SHP77 (cell line): Measurements from ENCODE around the gene BMPER.

Experiments used
- DNase-seq, 2 experiments: peaks; one replicate each; lab custom pipeline; 2025; lab: John Stamatoyannopoulos, UW

BMPER gene

DNA sequence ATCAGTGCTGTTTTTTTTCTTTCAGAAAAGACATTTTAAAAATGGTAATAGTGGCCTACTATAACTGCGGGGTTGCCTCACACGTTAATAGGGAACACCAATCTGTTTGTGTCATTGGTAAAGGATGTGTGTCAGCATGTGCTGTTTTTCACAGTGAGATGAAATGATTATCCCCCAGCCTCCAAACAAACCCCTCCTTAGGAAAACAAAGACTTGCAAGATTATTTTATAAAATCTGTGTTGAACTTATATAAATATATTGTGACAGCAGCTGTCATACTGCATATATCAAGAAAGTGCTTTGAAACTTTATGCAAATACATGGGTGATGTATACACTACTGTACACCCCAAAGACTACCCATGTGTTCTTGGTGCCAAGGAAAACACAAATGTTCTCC is 125.8 kb downstream of the BMPER start:
- DNase-seq = no peak

GRCh38 chr7:34034728-34035127 is 129.4 kb downstream of the BMPER start:
- DNase-seq = no peak

DNA sequence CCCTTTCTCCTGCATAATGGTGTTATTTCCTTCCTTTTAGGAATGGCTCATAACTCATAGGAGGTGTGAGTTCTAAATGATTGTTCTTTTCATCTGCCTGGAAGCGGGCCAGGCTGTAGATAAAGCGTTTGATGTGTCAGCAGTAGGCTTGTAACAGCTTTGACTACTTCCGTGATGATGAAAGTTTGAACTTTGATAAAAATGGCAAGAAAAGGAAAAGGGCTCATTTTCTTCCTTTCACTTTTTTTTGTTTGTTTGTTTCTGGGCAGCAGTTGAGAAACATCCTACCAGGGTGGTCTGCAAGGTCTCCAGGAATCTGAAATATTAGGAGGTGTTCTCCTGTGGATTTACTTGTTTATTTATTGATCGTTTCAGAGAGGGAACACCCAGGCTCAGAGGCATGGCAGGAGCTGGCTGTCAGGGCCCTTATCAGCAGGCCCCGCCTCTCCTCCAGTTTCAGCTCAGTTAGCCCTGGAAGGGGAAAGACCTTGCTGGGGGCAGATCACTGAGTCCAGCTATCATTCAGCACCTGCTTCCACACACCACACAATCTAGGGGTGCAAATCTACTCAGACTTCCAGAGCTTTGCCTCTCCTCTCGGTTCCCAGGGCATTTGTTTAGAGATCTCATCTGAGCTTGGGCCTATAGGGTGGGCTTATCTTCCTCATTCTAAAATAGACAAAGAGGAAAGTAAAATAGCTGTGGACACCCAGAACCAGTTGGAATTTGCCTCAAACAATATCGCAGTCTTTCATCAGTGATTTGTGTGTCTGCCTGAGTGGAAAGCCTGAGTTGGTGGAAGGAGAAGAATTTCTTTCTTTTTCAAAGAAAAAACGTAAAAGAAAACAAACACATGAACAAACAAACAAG is 130.9 kb downstream of the BMPER start:
- DNase-seq = no peak

DNA sequence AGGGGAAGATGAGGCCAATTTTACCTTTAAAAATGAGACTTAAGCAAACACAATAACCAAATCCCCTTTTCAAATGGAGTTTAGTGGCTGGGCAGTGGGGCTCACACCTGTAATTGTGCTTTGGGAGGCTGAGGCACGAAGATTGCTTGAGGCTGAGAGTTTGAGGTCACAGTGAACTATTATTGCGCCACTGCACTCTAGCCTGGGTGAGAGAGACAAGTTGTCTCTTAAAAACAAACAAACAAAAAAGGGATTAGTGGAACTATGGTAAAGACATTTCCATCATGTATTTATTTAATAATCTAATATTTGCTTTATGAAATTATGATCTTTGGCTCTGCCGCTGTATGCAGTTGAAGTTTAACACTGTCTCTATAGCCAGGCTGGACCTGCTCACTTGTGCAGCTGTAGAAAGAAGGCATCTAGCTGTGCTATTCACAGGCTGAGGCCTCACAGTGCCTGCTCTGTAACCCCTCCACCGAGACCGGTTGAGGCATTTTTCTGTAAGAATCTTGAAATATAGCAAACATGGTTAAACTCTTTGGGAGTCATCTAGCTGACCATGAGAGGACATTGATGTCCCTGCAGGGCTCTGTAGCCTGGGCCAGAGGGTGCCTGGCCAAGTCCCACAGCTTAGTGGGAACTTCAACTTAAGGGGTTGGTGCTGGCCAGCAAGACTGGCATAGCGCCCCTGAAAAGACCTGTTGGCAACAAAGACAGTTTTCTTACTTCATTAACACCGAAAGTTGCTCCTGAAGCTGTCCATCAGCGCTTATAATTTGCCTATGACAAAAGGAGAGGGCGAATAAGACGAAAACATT is 131.8 kb downstream of the BMPER start:
- no peak for DNase-seq

DNA sequence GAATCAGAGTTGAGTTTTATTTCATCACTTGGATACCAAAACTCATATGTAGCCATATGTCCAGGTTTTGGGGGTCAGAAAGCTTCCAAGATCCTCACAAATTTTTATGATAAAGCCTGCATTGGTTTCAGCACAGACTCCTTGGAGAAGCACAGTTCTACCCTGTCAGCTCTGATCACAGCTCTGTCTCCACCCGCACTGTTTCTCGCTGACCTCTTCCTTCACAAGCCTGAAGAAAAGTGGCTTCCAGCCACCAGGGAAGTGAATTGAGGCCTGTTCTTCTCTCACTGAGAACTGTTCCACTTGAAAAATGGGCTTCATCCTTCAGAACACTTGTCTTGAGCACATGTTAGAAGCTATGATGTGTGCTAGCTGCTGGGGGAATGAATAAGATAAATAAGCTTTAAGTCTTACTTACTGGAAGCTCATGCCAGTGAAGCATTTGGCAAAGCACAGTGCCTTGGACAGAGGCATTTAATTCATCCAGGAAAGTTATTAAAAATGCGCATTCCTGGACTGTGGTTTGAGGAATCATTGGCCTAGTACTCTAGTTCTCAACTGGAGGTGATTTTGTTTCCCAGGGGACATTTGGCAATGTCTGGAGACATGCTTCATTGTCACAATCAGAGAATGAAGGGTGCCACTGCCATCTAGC is 133.6 kb downstream of the BMPER start:
- DNase-seq = no peak

DNA sequence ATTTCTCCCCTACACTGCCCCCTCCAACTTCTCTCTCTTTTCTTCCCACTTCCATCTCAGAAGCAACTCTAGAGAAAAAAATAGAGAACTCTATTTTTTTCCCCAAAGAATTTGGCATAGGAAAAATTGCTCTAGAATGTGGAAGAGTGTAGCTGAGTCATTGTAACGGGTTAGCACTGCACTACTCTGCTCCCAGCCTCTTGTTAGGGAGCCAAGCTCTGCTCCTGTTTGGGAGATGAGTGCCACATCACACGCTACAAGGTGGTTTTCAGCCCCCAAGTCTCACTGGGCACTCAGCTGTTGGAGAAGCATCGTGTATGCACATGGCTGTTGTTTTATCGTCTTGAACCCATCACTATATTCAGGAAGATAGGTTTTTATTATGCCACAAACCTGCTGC is 136.4 kb downstream of the BMPER start:
- no peak for DNase-seq

DNA sequence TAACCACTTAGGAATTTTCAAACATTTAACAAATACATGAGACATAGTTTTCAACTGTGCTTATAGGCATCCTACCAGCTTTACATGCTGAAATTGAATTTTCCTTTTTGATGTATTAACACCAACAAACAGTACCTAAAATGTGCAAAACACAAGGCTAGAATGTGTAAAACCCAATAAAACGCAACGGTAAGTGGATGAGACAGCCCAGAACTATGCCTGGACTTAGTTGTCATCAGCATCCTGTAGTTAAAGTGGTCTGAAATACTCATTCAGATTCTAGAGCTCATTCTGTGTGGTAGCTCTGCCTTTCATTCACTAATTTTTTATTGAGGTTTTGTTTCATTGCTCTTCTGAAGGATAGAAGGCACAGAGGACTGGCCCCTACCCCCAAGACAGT is 137.1 kb downstream of the BMPER start:
- no peak for DNase-seq

DNA sequence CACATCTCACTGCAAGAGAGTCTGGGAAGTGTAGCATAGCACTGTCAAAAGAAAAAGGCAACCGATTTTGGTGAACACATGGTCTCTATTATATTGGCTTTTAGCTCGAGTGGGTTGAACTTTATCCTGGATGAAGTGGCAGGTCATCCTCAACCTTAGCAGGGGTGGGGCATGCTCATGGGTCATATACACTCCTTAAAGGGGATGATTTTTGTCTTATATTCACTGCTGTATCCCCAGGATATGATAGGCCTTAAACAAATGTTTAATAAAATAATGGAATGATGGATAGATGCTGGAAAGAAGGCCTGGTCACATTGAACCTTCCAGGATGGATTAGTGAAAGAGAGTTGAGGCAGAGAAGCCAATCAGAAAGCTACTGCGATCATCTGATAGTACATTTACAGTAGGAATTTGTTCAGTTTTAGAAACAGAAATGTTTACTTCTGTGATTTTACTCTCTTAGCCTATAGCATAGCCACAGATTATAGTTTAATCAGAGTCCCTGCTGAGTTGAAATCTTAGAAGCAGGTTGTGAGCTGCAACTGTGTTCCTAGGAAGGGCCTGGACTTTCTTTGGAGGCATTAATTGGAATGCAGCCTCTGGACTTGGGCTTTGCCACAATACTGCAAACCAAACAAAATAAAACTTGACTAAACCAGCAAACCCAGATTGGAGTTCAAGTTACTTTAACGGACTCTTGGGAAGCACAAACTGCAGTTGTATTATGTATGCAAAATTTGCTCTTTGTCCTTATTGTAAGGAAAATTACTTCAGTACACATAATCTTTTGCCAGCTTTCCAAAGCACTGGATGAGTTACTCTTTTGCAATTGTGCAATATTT is 138.3 kb downstream of the BMPER start:
- no peak for DNase-seq

- no peak for DNase-seq
Measured at GRCh38 chr7:34044306-34044643, 138.9 kb downstream of the BMPER start.

- no peak for DNase-seq
Measured at GRCh38 chr7:34044734-34045353, 139.5 kb downstream of the BMPER start.

- DNase-seq = no peak
Measured at GRCh38 chr7:34048445-34048844, 143.1 kb downstream of the BMPER start.

GRCh38 chr7:34054075-34054474 is 148.7 kb downstream of the BMPER start:
- DNase-seq = no peak

DNA sequence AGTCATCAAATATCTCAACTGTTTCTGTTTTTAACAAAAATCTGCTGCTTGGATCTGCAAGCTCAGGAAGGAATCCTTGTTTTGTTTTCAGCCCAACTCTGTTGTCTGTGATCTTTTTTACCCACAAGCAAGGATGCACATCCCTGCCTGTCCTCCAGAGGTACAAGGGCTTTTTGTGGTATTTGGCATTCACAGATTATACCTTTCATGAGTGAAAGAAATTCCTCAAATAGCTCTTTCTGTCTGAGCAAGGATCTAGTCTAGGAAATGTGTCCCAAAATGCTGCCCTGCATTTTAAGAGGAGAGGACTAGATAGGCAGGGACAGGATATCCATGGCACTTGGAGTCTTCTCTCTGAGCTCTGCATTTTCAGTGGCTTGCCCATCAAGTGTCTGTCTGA is 151.8 kb downstream of the BMPER start:
- no peak for DNase-seq

DNA sequence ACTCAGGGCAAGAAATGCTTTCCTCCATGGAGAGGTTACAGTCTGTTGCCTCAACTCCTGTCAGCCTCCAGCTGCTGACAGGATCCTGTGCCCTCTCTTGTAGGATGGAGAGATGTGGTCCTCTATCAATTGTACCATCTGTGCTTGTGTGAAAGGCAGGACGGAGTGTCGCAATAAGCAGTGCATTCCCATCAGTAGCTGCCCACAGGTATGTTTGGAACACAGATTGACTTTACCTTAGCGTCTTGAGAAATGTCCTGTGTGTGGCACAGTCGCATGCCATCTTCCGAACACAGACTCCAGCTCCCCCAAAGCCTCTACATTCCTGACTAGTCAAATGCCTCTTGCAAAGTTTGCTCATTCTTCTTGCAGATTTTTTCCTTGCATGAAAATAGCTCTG is 152.6 kb downstream of the BMPER start:
- no peak for DNase-seq

DNA sequence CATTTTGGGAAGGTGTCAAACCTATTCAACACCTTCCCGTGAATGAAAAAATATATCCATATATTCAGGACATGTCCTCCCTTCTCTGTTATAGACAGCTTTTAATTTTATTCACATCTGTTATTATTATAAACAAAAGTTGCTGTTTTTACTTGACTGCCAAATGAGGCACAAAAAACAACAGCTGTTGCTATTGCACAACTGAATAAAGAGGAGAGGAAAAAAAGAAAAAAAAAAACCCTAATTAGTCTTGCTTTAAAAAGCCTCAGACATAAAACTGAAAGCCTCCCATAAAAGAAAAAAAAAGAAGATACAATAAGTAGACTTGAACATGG is 153.4 kb downstream of the BMPER start:
- DNase-seq = no peak

GRCh38 chr7:34059136-34059828 is 153.9 kb downstream of the BMPER start:
- no peak for DNase-seq

GRCh38 chr7:34060196-34060947 is 155.0 kb downstream of the BMPER start:
- DNase-seq = no peak

- DNase-seq = no peak
Measured at GRCh38 chr7:34061149-34061548, 155.8 kb downstream of the BMPER start.

DNA sequence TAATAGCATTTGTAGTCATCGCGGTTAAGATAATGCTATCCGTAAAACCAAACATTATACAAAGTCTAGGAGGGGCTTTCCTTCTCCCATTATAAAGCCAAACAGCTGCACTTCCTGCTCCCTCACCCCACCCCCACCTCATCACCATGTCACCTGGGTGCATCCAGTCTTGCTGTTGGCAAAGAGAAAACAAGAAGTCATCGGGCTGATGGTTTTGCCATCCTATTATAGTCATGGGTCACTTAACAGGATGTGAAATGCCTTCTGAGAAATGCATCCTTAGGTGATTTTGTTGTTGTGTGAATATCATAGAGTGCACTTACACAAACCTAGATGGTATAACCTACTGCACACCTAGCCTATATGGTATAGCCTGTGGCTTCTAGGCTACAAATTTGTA is 157.0 kb downstream of the BMPER start:
- no peak for DNase-seq

DNA sequence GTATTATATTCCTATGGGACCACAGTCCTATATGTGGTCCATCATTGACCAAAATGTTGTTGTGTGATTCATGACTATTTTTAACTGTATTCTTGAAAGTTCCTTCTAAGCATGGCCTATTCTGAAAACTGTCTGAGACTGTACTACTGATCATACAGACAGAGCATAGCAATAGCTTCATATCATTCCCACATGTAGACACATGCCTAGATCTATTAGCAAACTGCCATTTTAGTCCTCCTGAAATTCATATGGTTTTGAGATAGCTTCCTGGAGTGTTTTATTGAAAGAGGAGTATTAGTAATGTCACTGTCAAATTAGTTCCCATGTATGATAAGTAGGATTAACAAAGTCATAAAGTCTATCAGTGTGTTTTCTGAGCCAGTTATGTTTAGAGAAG is 157.5 kb downstream of the BMPER start:
- DNase-seq = no peak
